Right renal cortex interstitium (tissue), 3 donors: ENCODE measurements around the gene MRPS26. TPM values are rescaled to one million over a fixed set of nuclear protein-coding genes. Genes with fewer than 3 reads are reported as not detected.

Experiments
- polyA plus RNA-seq, 3 donors: library from polyadenylated mRNA; unstranded; fragments of 120-200 nt; gene quantifications; one replicate each; pipeline ENCODE4 v1.2.1, GENCODE V29; 2013; ENCODE audit not compliant: insufficient read length in 3 of 3

The MRPS26 gene
- polyA plus RNA-seq, 3 donors = 49.1 to 57.7 (median 49.6) TPM

Other genes with a start within 250 kb of the MRPS26 start
- gene CPXM1, start 245.4 kb upstream of the MRPS26 start, polyA plus RNA-seq = 100 to 1,000 TPM; 242 to 257 (median 256) TPM
- gene C20orf141, start 231.1 kb upstream of the MRPS26 start, polyA plus RNA-seq = under 1 TPM in 2 of 3 donors, not detected in 1; 0.17 to 0.28 TPM
- gene TMEM239, start 229.7 kb upstream of the MRPS26 start, polyA plus RNA-seq = under 1 TPM in 1 of 3 donors, not detected in 2; 0.04 TPM
- 10 to 100 TPM; 52.1 to 59.9 (median 52.4) TPM for gene PCED1A, start 205.4 kb upstream of the MRPS26 start, polyA plus RNA-seq
- 10 to 100 TPM; 34.5 to 38.0 (median 35.3) TPM for gene VPS16, start 205.3 kb upstream of the MRPS26 start, polyA plus RNA-seq
- gene PTPRA, start 172.6 kb upstream of the MRPS26 start, polyA plus RNA-seq = 100 to 1,000 TPM; 106 to 117 (median 114) TPM
- under 1 TPM in 2 of 3 donors, not detected in 1; 0.22 to 0.34 TPM for gene GNRH2, start 2.4 kb upstream of the MRPS26 start, polyA plus RNA-seq
- under 1 TPM in 2 of 3 donors, not detected in 1; 0.40 to 0.47 TPM for gene OXT, start 25.6 kb downstream of the MRPS26 start, polyA plus RNA-seq
- not detected for gene AVP, start 38.7 kb downstream of the MRPS26 start, polyA plus RNA-seq
- gene FASTKD5, start 113.8 kb downstream of the MRPS26 start, polyA plus RNA-seq = 10 to 100 TPM; 20.4 to 22.5 (median 20.8) TPM
- 10 to 100 TPM in 2 of 3 donors, 1 to 10 TPM in 1; 8.5 to 10.3 (median 10.0) TPM for gene UBOX5, start 113.8 kb downstream of the MRPS26 start, polyA plus RNA-seq
- 10 to 100 TPM; 12.5 to 13.0 (median 12.8) TPM for gene LZTS3, start 127.5 kb downstream of the MRPS26 start, polyA plus RNA-seq
- 10 to 100 TPM; 46.7 to 55.0 (median 51.2) TPM for gene DDRGK1, start 158.6 kb downstream of the MRPS26 start, polyA plus RNA-seq
- gene ITPA, start 163.4 kb downstream of the MRPS26 start, polyA plus RNA-seq = 10 to 100 TPM; 43.2 to 46.1 (median 45.6) TPM
- gene SLC4A11, start 193.1 kb downstream of the MRPS26 start, polyA plus RNA-seq = 1 to 10 TPM; 1.6 to 1.7 (median 1.6) TPM